ENCODE data around the gene REM2. TPM values are rescaled to one million over a fixed set of nuclear protein-coding genes. Genes with fewer than 3 reads are reported as not detected.

Gene REM2, protein sequence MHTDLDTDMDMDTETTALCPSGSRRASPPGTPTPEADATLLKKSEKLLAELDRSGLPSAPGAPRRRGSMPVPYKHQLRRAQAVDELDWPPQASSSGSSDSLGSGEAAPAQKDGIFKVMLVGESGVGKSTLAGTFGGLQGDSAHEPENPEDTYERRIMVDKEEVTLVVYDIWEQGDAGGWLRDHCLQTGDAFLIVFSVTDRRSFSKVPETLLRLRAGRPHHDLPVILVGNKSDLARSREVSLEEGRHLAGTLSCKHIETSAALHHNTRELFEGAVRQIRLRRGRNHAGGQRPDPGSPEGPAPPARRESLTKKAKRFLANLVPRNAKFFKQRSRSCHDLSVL
- total RNA-seq = 0.04 and 0.39 TPM in 2 replicates

GRCh38 chr14:22883173-22883976 is at the start of gene REM2:
Gene REM2, plus strand, starts transcription at chr14:22883222. Its CDS starts 66 bp downstream, at chr14:22883288.

GRCh38 chr14:22836301-22837113 is 46.5 kb upstream of the REM2 start, which contains the start of gene MMP14:
Gene MMP14, plus strand, starts transcription at chr14:22836585. Its CDS starts 233 bp downstream, at chr14:22836818.

DNA sequence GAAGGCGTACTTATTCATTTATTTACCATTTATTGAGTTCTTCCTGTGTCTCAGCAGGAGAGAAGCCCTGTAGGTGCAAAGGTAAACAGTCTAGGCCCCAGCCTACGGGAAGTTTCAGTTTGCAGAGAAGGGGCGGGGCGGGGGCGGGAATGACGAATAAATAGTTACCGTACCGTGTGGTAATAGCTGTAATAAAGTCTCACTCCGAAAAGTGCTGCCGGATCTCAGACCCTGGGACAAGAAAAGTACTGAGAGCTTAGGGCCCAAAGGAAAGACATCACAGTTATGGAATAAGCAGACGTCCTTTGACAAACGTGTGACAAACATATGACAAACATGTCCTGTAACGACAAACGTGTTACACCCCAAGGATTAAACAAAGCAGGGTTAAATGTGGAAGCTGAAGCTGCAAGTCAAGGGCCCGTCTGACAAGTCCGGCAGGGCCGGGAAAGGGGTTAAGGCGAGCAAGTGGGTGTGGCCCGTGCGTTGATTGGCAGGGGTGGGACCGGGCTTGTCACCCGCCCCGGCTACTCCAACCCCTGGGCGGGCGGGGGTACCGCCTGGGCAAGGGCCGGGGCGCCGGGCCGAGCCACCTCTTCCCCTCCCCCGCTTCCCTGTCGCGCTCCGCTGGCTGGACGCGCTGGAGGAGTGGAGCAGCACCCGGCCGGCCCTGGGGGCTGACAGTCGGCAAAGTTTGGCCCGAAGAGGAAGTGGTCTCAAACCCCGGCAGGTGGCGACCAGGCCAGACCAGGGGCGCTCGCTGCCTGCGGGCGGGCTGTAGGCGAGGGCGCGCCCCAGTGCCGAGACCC is 11.6 kb upstream of the REM2 start, which contains the start of gene LRP10:
LRP10 (plus strand) TSS at position 517 of the 809 bp plus-strand sequence. CDS start 564 bp downstream, outside the sequence.

DNA sequence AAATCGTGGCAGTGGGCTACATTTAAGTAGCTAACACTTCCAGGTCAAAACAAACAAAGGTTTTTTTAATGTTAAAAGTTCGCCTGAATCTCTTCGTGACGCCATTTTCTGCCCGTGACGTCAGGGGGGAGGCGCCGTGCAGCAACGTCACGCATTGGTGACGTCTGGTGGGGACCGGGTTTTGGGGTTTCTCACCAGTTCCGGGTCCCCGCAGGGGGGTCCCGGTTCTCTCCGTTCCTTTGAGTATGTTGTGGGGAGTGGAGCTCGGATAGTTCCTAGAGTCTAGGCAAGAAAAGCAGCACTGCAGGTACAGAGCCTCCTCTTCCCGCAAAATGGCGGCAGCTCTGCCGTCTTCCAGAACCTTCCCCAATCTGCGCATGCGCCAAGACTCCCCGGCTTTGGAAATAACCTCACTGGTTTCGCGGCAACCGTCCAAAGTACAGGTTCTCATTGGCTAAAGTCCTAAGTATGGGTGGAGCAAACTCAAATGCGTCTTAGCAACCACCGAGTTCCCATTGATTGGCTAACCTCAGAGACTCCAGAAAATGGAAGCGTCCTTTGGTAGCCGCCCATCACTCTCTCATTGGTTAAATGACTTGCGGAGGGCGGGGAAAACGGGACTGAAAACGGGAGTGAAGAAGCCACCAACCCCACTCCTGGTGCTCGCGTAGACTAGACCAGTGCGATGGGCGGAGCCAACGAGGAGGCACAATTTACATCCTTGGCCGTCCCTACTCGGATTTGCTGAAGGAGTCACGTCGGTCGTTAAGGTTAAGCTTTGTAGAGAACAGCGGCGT is 36.0 kb downstream of the REM2 start, which contains the start of gene RBM23:
RBM23 (minus strand) TSS at position 346 of the 797 bp plus-strand sequence.

DNA sequence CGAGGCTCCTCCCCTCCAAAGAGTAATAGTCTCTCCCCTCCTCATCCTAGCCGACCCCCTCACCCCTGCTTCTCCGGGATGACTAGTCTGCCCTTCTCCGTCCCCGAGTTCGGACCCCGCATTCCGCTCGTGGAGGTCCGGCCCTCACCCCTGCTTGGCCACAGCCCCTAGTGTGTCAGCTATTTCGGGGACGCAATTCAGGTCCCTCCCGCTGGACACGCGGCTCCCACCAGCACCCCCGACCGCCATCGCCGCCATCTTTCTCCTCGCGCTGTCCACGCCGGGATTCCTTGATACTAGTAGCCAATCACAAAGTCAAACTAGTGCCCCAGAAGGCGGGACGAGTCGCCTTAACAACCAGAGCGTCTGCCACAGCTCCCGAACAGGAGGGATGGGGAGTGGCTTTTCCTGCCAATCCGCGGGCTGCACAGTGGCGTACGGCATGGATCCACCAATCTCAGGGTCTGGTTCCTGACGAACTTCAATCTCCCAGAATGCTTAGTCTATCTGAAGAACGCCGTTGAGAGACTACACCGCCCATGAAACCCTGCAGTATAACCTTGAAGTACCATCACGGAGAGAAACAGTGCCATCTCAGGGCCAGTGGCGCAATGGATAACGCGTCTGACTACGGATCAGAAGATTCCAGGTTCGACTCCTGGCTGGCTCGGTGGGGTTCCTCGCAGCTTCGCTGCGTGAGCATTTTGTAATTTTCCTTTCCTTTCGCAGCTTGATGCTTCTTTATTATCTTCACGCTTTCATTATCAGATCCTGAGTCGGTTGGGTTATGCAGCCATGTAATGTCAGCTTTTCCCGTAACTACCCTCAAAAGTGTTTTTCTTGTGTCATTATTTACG is 46.3 kb downstream of the REM2 start, which contains the start of gene PRMT5:
PRMT5 (minus strand) TSS at position 273 of the 857 bp plus-strand sequence; CDS start at position 258, 15 bp downstream.

Other genes with a start within 250 kb of the REM2 start
- gene OR6J1, start 238.9 kb upstream of the REM2 start, total RNA-seq = not detected in 2 replicates
- 80.7 and 125 TPM in 2 replicates for gene OXA1L, start 116.5 kb upstream of the REM2 start, total RNA-seq
- 0.78 and 5.2 TPM in 2 replicates for gene SLC7A7, start 67.8 kb upstream of the REM2 start, total RNA-seq
- 135 and 193 TPM in 2 replicates for gene MRPL52, start 53.3 kb upstream of the REM2 start, total RNA-seq
- 365 and 745 TPM in 2 replicates for gene MMP14, start 46.6 kb upstream of the REM2 start, total RNA-seq
- 83.4 and 117 TPM in 2 replicates for gene LRP10, start 11.5 kb upstream of the REM2 start, total RNA-seq
- 37.6 and 47.2 TPM in 2 replicates for gene RBM23, start 35.9 kb downstream of the REM2 start, total RNA-seq
- gene PRMT5, start 46.2 kb downstream of the REM2 start, total RNA-seq = 88.4 and 111 TPM in 2 replicates
- 93.3 and 103 TPM in 2 replicates for gene HAUS4, start 73.9 kb downstream of the REM2 start, total RNA-seq
- 144 and 157 TPM in 2 replicates for gene AJUBA, start 99.3 kb downstream of the REM2 start, total RNA-seq
- gene C14orf93, start 126.9 kb downstream of the REM2 start, total RNA-seq = 16.7 and 18.8 TPM in 2 replicates
- 250 and 359 TPM in 2 replicates for gene PSMB5, start 151.7 kb downstream of the REM2 start, total RNA-seq
- gene PSMB11, start 159.0 kb downstream of the REM2 start, total RNA-seq = not detected in 2 replicates
- 6.0 and 8.8 TPM in 2 replicates for gene CDH24, start 174.3 kb downstream of the REM2 start, total RNA-seq
- 57.8 and 63.2 TPM in 2 replicates for gene ACIN1, start 211.9 kb downstream of the REM2 start, total RNA-seq
- gene C14orf119, start 212.3 kb downstream of the REM2 start, total RNA-seq = 53.8 and 57.8 TPM in 2 replicates
- not detected in 2 replicates for gene CIROP, start 221.8 kb downstream of the REM2 start, total RNA-seq
- gene CEBPE, start 236.0 kb downstream of the REM2 start, total RNA-seq = not detected in 2 replicates

Data from hair follicular keratinocyte (primary cell).